GM21360 (cell line): ENCODE measurements around the gene KCNAB2.

Experiments used
- ATAC-seq: cut with Tn5 transposase; IDR thresholded peaks from one replicate; pipeline ENCODE4 v1.9.1; 2021; ENCODE audit warnings: mild to moderate bottlenecking, moderate library complexity; ENCODE audit not compliant: unreplicated experiment

The KCNAB2 gene

DNA sequence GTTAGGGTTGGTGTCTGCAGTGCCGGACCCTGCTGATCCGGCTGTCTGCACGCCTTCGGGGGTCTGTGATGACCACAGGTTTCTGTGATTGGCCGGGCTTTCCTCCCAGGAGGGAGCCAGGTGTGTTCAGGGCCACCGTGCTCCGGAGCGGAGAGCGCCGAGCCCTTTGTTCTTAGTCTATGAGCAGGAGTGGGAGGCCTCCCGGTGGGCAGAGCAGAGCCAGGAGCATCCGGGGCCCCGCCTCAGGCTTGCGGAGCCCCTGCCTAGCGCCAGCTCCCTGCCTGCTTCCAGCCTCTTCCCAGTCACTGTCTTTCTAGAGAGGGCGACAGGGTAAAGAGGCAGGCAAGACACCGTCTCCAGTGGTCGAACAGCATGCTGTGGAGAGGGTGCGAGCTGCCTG is 31.8 kb downstream of the KCNAB2 start:
- ATAC-seq, result no peak

DNA sequence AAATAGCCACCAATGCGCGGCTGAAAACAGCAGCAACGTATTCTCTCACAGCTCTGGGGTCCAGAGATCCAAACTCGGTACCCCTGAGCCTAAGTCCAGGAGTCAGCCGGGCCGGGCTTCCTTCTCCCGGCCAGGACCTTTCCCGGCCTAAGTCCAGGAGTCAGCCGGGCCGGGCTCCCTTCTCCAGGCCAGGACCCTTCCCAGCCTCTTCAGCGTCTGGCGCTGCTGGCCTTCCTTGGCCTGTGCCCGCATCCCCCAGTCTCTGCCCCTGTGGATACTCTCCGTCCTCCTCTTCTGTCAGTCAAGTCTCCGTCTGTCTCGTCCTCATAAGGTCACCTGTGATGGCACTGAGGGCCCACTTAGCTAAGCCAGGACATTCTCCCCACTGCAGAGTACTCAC is 32.2 kb downstream of the KCNAB2 start:
- ATAC-seq, result no peak

DNA sequence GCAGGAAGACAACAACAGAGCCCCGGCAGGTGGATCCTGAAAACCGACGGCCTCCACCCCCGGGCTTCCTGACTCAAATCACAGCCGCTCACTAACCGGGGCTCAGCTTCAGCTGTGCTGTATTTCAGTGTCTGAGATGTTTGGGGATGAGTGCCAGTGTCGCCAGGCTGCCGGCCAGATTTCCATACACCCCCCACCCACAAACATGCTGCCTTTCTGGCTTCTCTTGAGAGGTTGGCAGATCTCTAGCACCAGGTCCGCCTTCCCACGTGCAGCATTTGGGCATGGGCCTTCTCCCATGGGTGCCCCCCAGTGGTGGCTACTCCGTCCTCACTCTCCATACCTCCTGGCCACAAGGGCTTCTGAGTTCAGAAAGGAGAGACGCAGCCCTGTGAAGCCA is 34.8 kb downstream of the KCNAB2 start:
- ATAC-seq, result no peak

DNA sequence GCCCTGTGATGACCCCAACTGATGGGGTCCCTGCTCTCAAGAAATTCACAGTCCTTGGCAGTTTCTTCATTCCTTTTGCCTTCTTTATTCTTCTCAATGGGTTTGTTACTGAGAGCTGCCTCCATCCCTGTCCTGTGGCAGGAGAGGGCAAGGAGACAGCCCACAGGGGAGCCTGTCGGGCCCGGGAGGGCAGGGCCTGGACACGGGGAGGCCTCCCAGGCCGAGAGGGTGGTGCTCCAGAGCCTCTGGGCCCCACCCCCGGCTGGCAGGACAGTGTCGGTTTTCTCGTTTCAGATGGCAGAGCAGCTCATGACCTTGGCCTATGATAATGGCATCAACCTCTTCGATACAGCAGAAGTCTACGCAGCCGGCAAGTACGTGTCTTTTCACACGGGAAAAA is 36.2 kb downstream of the KCNAB2 start:
- ATAC-seq, result no peak

DNA sequence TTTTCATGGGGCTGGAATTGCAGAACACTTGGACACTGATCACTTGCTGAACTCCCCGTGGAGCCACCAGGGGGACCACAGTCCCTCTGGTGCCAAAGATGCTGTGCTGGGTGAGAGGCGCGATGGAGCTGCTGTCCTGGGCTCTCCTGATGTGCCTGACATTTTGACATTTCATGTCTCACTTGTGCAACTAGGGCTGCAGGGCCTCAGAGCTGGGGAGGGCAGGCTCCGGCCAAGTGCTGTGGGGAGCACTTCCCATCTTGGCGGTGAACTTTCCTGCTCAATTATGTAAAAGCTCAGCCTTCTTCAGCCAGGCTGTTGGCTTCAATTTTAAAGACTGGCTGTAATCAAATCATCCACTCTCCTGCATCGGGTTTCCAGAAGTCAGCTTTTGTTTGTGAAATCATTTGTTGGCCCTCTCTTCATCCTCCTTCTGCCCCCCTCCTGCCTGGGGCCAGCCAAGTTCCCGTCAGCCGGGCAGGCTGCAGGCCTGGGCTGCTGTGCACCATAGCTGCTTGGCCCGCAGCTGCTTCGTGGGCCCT is 36.8 kb downstream of the KCNAB2 start:
- no peak for ATAC-seq

DNA sequence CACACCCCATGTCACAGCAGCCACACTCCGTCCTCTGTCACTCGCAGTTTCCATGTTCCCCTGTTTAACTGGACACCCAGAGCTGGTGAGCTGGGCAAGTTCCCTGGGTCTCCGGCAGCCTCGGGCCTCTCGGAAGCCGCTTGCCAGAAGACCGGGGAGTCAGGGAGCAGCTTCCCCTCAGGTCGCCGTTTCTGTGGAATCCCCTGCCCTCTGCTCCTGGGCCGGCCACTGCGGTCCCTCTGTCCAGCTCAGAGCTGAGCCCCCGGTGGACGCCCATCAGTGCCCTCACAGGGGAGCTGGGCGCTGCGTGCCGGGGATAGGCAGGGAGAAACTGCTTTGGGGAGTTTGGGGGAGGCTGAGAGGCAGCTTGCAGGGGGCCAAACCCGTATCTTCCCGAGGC is 37.7 kb downstream of the KCNAB2 start:
- ATAC-seq, result no peak

DNA sequence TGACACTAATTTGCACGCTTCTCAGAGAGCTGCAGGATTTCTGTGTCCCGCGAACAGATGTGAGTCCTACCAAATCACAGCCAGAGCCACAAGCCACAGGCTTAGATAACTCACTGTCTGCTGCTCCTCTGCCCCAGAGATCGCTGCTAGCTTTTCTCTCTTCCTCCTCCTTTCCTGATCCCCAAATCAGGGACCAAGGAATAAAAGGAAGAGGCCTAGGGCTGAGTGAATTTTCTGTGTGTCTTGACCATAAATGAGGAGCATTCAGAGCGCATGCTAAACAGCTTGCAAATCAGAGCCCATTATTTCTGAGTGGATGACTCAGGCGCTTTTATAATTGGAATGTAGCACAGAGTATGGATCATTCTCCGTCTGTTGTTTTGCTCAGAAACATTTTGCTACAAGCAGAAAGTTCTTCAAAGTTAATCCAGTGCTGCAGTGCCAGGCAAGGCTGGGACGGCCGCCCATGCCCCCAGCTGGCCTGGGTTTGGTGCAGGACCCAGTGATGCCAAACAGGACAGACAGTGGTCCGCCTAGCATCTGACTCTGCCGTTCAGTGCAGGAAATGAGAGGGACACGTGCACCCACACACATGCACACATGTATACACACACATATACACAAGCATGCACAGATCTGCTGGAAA is 38.2 kb downstream of the KCNAB2 start:
- ATAC-seq, result no peak

DNA sequence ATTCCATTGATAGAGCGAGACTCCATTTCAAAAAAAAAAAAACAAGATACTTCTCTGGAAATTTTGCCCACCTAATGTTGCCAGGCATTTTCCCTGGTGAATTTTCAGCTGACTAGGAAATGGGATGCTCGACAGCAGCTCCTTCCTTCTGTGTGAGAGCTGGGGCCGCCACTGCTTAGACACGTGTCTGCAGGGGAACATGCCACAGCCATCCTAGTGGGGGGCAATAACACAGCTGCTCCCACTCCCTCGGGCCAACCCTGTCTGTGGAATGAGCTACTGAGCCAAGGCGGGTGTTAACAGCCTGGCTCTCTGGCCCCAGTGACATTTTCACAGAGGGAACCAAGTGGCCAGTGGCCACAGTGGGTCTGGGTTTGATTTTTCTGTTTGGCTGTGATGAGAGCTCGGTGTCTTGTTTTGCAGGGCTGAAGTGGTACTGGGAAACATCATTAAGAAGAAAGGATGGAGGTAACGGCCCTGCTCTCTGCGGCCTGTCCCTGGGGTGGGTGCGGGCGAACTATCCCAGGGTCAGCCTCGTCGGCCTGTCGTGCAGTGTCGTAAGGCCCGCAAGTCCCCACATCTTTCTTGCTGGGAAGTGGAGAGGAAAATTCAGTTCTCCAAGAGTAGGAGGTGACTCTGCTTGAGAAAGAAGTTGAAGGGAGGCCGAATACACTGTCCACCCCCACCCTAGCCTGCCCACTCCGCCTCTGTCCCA is 39.2 kb downstream of the KCNAB2 start:
- no peak for ATAC-seq

DNA sequence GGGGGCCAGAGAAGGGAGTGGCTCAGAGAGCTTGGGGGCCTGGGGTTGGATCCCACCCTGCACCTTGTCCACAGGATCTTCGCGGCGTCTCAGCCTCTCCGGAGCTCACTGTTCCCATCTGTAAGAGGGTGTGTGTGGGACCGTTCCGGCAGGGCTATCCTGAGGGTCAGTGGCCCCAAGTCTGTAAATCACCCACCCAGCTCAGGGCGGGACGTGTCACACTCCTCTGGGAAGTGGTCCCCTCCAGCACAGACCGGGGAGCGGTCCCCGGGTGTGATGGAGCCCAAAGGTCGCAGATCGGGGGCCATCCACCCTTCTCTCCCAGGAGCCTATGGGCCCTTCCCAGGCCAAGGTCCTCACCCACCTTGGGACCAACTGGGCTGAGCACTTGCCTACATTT is 40.0 kb downstream of the KCNAB2 start:
- no peak for ATAC-seq

DNA sequence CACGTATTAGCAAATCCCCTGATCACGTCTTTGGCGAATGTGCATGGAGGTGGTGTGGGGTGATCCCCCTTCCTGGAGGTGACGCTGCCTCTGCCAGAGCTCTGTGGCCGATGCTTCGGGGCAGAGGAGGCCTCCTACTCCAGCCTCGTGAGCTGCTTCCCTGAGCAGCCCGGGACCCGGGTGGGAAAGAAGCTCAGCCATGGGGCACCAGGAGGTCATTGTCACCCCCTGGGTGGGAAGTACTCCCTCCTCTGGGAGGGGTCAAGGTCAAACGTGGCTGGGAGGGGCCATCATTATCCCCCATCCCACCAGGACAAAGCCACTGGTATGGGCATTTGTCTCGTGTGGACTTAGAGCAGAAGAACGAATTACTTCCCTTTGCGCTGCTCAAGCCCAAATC is 40.7 kb downstream of the KCNAB2 start:
- ATAC-seq, result no peak

DNA sequence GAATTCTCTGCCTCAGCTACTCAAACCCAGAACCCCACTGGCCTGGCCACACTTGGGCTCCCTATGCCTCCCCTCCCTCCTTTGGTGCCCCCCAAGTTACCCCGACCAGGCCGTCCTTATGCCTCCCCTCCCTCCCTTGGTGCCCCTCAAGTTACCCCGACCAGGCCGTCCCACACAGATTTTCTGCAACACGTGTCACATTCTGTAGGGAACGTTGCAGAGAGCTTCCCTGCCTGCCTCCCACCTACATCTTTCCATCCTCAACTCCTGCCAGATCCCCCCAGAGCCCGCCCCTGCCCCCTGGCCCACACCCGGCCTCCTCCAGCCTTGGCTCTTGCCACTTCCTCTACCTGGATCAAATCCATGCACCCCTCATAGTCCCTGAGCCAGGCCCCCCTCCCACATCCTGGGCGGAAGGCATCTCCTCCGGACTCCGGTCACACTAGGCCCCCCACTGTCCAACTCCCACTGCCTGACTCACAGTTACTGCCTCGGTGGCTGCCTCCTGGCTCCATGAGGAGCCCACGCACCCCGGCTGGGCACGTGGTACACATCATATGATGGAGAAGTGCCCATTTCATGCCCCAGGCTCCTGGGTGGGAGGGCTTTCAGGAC is 41.2 kb downstream of the KCNAB2 start:
- ATAC-seq, result no peak

DNA sequence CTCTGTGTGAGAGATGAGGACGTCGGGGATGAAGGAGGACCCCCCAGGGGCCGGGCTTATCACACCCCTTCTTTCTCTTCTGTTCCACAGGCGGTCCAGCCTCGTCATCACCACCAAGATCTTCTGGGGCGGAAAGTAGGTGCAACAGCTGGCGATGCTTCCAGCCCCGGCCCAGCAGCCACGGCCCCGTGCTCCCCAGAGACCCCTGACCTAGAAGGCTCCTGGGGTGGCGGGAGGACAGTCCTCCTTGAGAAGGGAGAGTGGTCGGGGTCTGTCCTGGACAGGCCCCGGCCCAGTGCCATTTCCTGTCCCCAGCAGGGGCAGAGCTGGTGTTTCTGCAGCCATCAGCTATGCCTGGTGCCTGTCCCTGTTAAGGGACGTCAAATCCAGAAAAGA is 41.7 kb downstream of the KCNAB2 start:
- ATAC-seq, result no peak

DNA sequence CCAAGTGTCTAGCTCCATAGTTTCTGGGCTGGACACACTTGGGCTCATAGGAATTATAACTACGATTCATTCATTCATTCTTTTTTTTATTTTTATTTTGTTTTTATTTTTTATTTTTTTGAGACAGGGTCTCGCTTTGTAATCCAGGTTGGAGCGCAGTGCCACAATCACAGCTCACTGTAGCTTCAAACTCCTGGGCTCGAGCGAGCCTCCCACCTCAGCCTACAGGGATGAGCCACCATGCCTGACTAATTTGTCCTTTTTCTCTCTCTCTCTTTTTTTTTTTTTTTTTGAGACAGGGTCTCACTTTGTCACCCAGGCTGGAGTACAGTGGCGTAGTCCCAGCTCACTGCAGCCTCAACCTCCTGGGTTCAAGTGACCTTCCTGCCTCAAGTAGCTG is 42.3 kb downstream of the KCNAB2 start:
- ATAC-seq, result no peak

DNA sequence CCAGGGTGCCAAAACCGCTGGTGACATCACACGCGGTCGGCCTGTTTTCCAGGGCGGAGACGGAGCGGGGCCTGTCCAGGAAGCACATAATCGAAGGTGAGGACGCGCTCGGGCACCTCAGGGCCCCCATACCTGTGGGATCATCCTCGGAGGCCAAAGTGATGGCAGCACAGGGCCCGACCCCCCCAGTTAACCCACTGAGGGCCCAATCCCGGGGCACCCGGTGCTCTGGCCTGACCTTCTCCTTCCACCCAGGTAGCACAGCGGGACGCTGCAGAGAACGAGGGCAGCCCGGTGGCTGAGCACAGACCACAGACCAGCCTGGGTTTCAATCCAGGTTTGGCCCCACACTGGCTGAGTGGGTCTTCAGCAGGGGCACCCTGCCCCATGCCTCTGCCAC is 43.3 kb downstream of the KCNAB2 start:
- no peak for ATAC-seq

DNA sequence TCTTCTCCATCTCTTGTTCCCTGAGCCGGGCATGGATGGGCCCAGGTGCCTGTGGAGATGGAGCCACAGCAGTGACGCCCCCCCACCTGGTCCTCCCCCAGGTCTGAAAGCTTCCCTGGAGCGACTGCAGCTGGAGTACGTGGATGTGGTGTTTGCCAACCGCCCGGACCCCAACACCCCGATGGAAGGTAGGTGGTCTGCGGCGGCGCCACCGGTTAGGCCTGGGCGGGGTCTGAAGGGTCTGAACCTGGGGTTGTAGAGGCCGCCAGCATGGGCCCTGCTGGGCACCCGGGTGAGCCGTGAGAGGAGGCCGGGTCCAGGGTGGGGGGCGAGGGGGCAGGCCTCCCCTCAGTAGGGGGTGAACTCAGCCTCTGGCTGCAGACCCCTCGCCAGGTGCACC is 44.6 kb downstream of the KCNAB2 start:
- ATAC-seq, result no peak

DNA sequence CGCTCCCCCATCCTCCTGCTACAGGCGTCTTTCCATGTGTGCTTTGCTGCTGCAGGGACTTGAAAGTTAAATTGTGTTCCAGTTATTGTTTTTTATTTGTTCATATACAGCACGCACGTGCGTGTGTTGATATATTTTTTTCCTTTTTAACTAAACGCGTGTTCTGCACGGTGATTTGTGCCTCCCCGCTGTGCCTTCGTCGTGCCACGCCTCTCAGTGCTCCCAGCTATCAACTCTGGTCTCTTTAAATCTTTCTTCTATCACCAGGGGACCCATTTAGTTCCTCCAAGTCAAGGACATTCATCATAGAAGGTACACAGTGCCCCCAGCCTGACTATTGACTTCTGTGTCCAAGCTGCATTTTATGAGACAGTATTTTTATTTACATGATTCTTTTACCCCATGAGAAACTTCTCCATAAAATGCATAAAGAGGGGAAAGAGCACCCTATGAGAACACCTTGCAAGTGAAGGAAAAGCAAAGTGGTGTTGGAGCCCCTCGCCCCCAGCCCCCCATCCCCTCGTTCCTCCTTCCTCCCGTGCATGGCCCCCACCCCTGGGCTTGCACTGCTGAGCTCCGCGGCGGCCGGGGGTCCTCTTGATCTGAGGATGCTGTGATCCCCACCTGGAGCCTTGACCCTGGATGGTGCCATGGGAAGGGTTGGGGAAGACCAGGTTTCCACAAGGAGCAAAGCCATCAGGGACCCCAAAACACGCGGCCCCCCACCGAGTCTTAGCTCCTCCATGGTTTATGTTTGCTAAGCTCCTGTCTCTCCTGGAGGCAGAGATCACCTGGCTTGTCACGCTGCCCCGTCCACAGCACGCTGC is 45.5 kb downstream of the KCNAB2 start:
- ATAC-seq, result no peak

DNA sequence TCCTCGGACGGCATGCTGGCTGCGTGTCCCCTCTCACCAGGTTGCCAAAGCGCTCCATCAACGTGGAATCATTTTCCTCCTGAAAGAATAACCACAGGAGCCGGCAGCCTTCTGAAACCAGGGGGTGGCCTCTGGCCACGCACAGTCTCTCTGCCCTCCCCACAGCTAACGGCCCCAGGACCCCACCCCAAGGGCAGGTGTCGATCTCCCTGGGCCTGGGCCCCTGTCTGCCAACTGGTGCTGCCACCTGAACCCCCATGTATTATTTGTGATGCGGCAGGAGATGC is 46.1 kb downstream of the KCNAB2 start:
- ATAC-seq, result no peak

DNA sequence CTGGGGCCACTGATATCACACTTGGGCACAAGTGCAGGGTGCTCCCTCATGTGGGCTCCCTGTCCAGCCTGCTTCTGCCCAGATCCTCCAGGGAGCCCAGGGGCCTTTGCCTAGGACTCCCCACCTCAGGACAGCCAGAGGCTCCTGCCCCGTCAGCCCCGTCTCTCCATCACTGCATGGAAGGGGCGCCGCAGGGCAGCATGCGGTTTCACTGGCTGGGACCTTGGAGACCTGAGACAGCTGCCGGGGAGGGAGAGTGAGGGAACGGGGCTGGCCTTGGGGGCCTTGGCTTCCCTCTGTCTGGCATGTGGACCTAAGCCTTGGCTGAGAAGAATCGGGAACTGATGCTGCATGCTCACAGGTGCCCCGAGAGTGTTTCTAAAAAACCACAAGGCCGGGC is 46.5 kb downstream of the KCNAB2 start:
- no peak for ATAC-seq

DNA sequence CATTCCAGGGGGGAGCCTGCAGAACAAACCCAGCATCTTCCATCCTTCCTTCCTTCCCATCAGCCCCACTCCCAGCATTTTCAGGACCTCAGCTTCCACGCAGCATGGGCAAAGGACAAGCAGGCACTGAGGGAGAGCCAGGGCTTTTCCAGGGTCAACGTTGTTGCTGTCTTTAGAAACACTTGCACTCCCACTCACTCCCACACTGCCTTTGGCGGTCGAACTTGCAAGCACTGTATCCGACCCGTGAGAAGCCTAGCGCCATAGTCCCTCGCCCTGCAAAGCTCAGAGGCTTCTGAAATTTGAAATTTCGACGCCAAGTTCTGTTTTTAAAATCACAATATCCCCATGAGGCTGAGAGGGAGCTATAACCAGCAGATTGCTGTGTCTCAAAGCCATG is 47.4 kb downstream of the KCNAB2 start:
- no peak for ATAC-seq

DNA sequence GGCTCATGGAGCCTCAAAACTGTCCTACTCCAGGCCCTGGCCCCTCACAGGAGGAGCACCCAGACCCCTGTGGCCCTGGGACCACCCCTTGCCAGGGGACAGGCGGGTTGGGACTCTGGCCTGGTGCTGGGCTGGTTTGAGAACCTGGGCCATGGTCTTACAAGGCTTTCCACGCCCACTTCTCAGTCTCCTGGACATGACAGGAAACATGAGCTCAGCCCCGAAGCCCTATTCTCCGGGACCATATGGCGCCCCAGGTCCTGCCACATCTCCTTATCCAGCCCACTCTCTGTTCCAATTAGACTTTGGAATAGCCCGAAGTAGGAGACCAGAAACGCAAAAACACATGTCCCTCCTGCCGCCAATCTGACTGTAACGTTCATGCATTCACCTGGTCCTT is 47.9 kb downstream of the KCNAB2 start:
- ATAC-seq, result no peak

DNA sequence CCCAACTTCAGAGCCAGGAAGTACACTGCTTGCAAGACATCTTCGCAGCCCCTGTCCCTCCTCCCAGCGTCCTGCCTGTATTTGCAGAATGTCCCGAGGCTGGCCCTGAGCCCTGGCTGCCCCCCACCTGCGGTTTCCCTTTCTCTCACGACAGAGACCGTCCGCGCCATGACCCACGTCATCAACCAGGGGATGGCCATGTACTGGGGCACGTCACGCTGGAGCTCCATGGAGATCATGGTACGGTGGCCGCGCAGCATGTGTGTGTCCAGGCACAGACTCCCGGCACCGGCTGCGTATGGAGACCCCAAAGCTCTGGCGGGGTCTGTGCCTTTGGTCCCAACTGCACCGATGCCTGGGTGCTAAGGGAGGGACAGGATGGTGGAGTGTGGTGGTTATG is 48.6 kb downstream of the KCNAB2 start:
- no peak for ATAC-seq
